22Rv1 (cell line): ENCODE results near the gene SEH1L.

Experiments used
- CTCF ChIP-seq: fragments of 450-650 bp; IDR thresholded peaks from 2 replicates; pipeline ENCODE4 v1.5.1; 2017; ENCODE audit warnings: mild to moderate bottlenecking
- ZFX ChIP-seq: fragments of 450-650 bp; IDR thresholded peaks from 2 replicates; pipeline ENCODE4 v1.6.1; 2017; ENCODE audit warnings: antibody characterized with exemption, borderline replicate concordance

- no peak for TF ChIP-seq CTCF
- TF ChIP-seq ZFX: no peak
Observed at GRCh38 chr18:12911929-12912703, 35.7 kb upstream of the SEH1L start.
